Glomerular visceral epithelial cell (primary cell): ENCODE results near the gene STX1A.
"Not testable (repeated sequence)": the region's sequence is repeated elsewhere in the genome, so short reads cannot be mapped to it uniquely, and the experiment has no call there.

Experiments used
- DNase-seq: peaks from one replicate; pipeline ENCODE4 v3.0.0-alpha.2; 2016; ENCODE audit errors: extremely low spot score

The STX1A gene

GRCh38 chr7:73735528-73735905 lies 16.0 kb upstream of the STX1A start:
- DNase-seq, result no peak

DNA sequence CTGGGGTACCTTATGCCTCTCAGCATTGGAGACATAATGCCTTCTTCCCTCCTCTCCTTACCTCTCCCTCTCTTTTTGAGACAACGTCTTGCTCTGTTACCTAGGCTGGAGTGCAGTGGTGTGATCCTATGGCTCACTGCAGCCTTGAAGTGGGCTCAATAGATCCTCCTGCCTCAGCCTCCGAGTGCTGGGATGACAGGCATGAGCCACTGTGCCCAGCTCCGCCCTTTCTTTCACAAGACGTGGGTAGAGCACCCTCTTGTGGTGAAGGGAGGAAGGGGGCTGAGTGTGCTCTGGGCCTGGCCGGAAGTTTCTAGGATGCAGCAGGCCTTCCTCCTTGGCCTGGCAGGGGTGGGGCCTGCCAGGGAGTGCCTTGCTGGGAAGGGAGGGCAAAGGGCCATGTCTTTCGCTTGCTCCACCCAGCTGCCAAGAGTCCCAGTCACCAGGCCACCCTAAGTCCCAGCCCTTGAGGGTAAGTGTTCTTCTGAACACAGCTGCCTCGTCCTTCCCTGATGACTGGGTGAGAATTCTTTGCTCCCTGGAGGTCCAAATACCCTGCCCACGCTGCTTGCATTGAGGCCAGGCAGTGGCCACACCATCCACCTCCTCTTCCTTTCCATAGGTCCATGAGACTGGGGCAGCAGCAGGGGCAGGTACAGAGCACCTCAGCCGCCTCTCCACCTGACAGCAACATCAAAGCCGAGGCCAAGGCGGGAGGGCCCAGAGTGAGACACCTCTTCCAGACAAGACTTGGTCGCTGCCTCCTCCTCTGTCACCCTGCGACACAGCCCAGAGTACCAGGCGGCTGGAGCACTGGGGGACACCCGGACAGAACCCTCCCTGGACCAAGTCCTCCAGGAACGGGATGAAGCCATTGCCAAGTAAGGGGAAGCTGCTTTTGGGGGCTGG lies 15.4 kb upstream of the STX1A start:
- DNase-seq, result peak; percentile 91

- DNase-seq, result no peak
Observed at GRCh38 chr7:73732397-73732796, 12.9 kb upstream of the STX1A start.

- no peak for DNase-seq
Observed at GRCh38 chr7:73730485-73730884, 11.0 kb upstream of the STX1A start.

DNA sequence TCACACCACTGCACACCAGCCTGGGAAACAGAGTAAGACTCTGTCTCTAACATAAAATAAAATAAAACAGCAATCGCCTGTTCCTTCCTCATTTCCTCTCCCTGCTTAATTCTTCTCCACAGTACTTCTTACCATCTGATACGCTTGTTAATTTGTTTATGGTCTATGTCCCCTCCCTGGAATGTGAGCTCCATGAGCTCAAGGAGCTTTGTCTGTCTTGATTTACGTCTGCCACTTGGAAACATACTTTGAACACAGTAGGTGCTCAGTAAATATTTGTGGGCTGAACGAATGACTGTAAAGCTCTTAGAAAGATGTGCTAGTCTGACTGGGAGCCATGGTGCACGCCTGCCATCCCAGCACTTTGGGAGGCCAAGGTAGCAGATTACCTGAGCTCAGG lies 9.1 kb upstream of the STX1A start:
- DNase-seq, result no peak

- no peak for DNase-seq
Observed at GRCh38 chr7:73727952-73728351, 8.5 kb upstream of the STX1A start.

DNA sequence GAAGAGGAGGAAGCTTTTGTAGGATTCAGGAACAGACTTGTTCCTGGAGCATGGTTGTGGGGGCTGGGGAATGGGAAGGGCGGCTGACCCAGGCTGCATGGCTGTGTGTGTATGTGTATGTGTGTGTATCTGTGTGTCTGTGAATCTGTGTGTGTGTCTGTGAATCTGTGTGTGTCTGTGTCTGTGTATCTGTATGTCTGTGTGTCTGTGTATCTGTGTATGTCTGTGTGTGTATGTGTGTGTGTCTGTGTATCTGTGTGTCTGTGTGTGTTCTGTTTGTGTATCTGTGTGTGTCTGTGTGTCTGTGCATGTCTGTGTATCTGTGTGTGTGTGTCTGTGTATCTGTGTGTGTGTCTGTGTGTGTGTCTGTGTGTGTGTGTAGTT lies 6.6 kb upstream of the STX1A start:
- DNase-seq, result no peak

- no peak for DNase-seq
Observed at GRCh38 chr7:73723813-73724212, 4.3 kb upstream of the STX1A start.

DNA sequence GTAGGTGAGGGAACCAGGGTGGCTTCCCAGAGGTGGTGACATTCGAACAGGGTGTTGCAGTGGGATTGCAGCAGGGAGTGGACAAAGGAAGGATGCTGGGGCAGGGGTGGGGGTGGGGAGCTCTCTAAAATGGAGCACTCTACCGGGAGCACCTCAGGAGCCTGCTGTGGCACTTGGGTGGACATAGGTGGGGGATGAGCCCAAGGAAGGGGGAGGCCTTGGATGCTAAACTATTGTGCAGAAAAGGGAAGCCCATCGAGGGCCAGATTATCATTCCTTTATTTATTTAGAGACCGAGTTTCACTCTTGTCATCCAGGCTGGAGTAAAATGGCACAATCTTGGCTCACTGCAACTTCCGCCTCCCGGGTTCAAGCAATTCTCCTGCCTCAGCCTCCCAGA lies 3.3 kb upstream of the STX1A start:
- no peak for DNase-seq

DNA sequence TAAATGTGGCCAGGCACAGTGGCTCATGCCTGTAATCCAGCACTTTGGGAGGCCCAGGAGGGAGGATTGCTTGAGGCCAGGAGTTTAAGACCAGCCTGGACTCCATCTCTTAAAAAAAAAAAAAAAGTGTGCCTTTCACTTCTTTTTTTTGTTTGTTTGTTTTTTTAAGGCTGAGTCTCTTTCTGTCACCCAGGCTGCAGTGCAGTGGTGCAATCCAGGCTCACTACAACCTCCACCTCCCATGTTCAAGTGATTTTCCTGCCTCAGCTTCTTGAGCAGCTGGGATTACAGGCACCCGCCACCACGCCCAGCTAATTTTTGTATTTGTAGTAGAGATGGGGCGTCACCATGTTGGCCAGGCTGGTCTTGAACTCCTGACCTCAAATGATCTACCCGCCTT lies 2.7 kb upstream of the STX1A start:
- DNase-seq, result not testable (repeated sequence)

DNA sequence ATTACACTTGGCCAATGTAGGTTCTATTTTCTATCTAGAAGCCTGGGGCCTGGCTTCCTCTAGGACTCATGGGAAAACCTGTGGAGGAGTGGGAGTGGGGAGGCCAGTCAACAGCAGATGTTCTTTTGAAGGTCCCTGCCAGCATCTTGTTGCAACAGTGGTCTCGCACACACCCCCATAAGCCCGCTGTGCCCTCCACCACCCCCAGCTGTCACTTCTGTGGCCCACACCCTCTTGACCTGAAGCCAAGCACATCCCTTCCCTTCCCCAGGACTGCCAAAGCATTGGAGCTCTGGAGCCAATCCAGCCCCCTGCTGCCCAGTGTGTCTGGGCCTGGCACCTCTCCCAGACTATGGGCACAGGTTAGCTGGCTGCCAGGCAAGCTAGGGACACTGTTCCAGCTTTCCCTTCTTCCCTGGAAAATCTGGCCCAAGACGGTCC lies 1.9 kb upstream of the STX1A start:
- DNase-seq, result peak; percentile 37

DNA sequence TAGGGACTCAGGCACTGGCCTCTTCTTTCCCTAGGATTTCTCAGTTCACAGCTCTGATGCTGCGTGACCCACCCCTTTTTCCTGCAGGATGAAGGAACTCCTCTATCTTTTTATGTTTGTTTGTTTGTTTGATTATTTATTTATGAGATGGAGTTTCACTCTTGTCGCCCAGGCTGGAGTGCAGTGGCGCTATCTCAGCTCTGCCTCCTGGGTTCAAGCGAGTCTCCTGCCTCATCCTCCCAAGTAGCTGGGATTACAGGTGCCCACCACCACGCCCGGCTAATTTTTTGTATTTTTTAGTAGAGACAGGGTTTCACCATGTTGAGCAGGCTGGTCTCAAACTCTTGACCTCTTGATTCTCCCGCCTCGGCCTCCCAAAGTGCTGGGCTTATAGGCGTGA lies 974 bp upstream of the STX1A start:
- not testable (repeated sequence) for DNase-seq

GRCh38 chr7:73719806-73720169 lies 319 bp upstream of the STX1A start:
- DNase-seq, result no peak

- DNase-seq, result no peak
Observed at GRCh38 chr7:73718438-73718881, 1.0 kb downstream of the STX1A start.

DNA sequence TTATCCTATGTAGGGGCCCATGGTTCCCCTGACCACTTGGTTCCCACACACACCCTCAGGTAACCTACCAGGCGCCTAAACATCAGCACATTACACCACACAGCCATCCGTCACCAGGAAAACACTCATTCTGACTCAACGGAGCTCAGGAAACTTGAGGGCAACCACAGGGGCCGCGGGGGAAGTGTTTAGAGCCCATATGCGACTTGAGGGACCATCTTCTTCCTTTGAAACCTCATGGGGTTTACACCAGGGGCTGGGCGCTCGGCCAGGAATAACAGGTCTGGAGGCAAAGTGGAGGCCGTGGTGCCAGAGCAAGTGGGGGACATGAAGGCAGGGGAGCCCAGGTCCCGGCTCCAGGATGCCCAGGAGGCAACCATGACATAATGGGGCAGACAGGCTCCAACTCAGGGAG lies 1.5 kb downstream of the STX1A start:
- DNase-seq, result peak; percentile 96

DNA sequence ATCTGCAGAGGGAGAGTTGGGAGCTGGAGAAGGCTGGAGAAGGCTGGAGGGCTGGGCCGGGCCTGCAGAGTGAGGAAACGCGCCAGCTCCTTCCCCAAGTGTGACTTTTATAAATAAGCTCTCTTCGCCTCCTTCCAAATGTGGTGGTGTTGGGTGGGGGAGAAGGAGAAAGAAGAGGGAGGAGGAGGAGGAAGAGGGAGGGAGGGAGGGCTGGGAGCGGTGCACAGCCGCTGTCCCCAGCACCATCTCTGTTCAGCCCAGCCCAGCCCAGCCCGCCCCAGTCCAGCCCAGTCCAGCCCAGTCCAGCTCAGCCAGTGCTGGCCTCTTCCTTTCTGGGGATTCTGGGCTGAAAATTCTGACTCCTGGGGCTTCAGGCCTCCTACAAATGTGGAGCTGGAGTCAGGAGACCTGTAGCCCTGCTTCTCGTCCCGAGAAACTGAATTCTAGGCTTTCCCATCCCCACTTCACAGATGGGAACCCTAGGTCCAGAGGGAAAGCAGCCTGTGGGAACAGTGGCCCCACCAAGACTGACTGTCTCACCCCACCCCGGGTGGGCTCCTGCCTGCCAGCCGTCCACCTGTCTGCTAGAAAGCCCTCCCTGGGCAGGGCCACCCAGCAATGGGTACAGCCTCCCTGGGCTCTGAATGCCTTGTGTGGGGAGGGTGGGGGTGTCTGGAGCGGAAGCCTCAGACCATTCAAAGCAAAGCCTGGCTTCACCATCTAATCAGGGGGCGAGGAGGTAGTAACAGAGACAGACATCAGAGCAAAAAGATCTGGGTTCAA lies 2.3 kb downstream of the STX1A start:
- DNase-seq, result no peak

- no peak for DNase-seq
Observed at GRCh38 chr7:73716318-73716890, 3.1 kb downstream of the STX1A start.

- peak; percentile 93 for DNase-seq
Observed at GRCh38 chr7:73715648-73716317, 3.7 kb downstream of the STX1A start.

GRCh38 chr7:73713319-73713718 lies 6.2 kb downstream of the STX1A start:
- not testable (repeated sequence) for DNase-seq

DNA sequence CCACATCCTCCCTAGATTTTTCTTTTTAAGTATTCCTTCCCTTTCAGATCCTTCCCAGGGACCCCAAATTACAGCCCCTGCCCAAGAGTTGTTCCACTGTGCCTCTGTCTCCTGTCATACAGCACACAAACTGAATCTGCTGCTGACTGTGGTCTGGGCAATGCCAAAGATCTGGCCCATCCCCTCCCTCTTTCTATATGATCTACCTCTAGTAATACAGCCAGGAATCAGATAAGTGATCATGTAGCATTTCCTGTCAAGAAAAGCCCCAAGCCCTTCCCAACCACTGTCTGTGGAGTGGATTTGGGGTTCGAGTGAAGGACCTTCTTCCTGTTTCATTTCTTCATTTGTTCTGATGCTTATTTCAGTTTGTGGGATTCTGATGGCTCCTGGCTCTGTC lies 6.7 kb downstream of the STX1A start:
- DNase-seq, result no peak

DNA sequence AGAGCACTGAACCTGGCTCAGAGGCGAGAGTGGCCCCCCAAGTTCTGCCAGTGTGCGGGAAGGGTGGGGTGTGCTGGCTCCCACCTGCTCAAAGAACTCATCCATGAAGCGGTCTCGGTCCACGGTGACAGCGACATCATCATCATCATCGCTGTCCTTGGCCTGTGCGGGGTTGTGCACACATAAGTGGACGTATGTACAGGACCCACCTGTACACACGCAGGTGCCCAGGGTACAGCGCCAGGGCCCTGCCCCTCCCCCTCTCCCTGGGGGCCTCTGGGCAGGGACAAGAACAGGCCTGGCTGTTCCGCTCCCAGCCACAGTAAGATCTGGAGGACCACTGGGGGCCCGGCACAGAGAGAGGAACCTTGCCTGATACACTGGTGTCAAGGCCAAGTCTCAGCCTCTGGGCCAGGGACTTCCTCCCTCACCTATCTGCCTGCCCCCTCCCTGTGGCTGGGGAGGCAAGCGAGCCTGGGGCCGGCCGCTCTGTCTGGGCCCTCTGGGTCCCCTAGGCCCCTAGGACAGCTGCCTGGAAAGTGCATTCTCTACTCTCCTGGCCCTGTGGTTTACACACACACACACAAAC lies 10.4 kb downstream of the STX1A start:
- DNase-seq, result no peak
